GM23248 (cell line): ENCODE measurements around the gene SLC8A2. TPM values are rescaled to one million over a fixed set of nuclear protein-coding genes. Genes with fewer than 3 reads are reported as not detected.

Experiments used
- DNase-seq: peaks from one replicate; pipeline ENCODE4 v3.0.0-alpha.2; 2015
- H2AFZ ChIP-seq: fragments of 200-600 bp; sonication (generic); 2 replicates; pipeline ENCODE4 v1.6.1; 2016; ENCODE audit warnings: antibody characterized with exemption
- H3F3A ChIP-seq: fragments of 200-600 bp; sonication (generic); 2 replicates; pipeline ENCODE4 v1.6.1; 2016; ENCODE audit warnings: mild to moderate bottlenecking, antibody characterized with exemption, mixed run types; ENCODE audit not compliant: insufficient read depth
- H3K27ac ChIP-seq: fragments of 200-600 bp; sonication (generic); 2 replicates; pipeline ENCODE4 v1.5.1; 2016; ENCODE audit warnings: mild to moderate bottlenecking
- H3K27me3 ChIP-seq: fragments of 200-600 bp; sonication (generic); replicated peaks from 2 replicates; pipeline ENCODE4 v1.6.1; 2016; ENCODE audit warnings: mild to moderate bottlenecking; ENCODE audit not compliant: insufficient read depth
- H3K36me3 ChIP-seq: fragments of 200-600 bp; sonication (generic); 2 replicates; pipeline ENCODE4 v1.6.1; 2016; ENCODE audit warnings: low read depth, mild to moderate bottlenecking
- H3K4me1 ChIP-seq: fragments of 200-600 bp; sonication (generic); 2 replicates; pipeline ENCODE4 v1.6.1; 2016; ENCODE audit warnings: mild to moderate bottlenecking; ENCODE audit not compliant: insufficient read depth
- H3K4me2 ChIP-seq: fragments of 200-600 bp; sonication (generic); one replicate; pipeline ENCODE4 v1.6.1; 2016; ENCODE audit warnings: mild to moderate bottlenecking; ENCODE audit not compliant: unreplicated experiment
- H3K4me3 ChIP-seq: fragments of 200-600 bp; sonication (generic); 2 replicates; pipeline ENCODE4 v1.5.1; 2016; ENCODE audit warnings: mild to moderate bottlenecking
- H3K79me2 ChIP-seq: fragments of 200-600 bp; sonication (generic); 2 replicates; pipeline ENCODE4 v1.6.1; 2016; ENCODE audit warnings: mild to moderate bottlenecking; ENCODE audit not compliant: insufficient read depth
- H3K9ac ChIP-seq: fragments of 200-600 bp; sonication (generic); 2 replicates; pipeline ENCODE4 v1.6.1; 2016; ENCODE audit warnings: mild to moderate bottlenecking
- H3K9me2 ChIP-seq: fragments of 200-600 bp; sonication (generic); 2 replicates; pipeline ENCODE4 v1.6.1; 2016; ENCODE audit warnings: mixed run types, mild to moderate bottlenecking, moderate library complexity; ENCODE audit not compliant: insufficient read depth
- H3K9me3 ChIP-seq: fragments of 200-600 bp; sonication (generic); one replicate; pipeline ENCODE4 v1.6.1; 2017; ENCODE audit warnings: low read depth
- H4K20me1 ChIP-seq: fragments of 200-600 bp; sonication (generic); 2 replicates; pipeline ENCODE4 v1.6.0; 2016; ENCODE audit not compliant: insufficient read depth
- EZH2 ChIP-seq: fragments of 200-600 bp; sonication (generic); IDR thresholded peaks from 2 replicates; pipeline ENCODE4 v1.6.1; 2018; ENCODE audit warnings: antibody characterized with exemption, mild to moderate bottlenecking; ENCODE audit not compliant: insufficient read depth, poor library complexity, severe bottlenecking
- EZH2phosphoT487 ChIP-seq: fragments of 200-600 bp; sonication (generic); IDR thresholded peaks from 2 replicates; pipeline ENCODE4 v1.6.1; 2018; ENCODE audit warnings: antibody characterized with exemption, moderate library complexity, mild to moderate bottlenecking, low read depth; ENCODE audit not compliant: insufficient read depth
- WGBS, 2 experiments: methylation state at CpG; one replicate each; pipeline ENCODE4 v1.1.6; 2015 to 2017; ENCODE audit warnings: low lambda C conversion rate in 2 of 2, low coverage in 1 of 2; ENCODE audit errors: missing lambda C conversion rate in 2 of 2; 5-methylcytosine and 5-hydroxymethylcytosine counted together
- in situ Hi-C: fragments of 300-500 bp; cut with MboI; formaldehyde crosslinking; loops from 2 replicates; pipeline ENCODE4 v1.15.0; 2020
- polyA plus RNA-seq: library from polyadenylated mRNA; unstranded; fragments of >200 nt; fragmentation: Nextera tagmentation; extraction: Ambion mirVana; gene quantifications from 2 replicates; pipeline ENCODE4 v1.2.1, GENCODE V29; 2016
- total RNA-seq: library from RNA; depleted of rRNA; stranded (reverse); fragments of >200 nt; shearing (Covaris generic); gene quantifications from 2 replicates; pipeline ENCODE4 v1.2.3, GENCODE V29; 2014

Gene SLC8A2
- total and polyA plus RNA-seq, 2 experiments from 2014 or later, result not detected

GRCh38 chr19:47483800-47484690, 12.4 kb upstream of the SLC8A2 start, which contains the start of gene KPTN:
KPTN (minus strand) TSS chr19:47484219; CDS start chr19:47484160, 59 bp downstream.
- Histone ChIP-seq H3K36me3 (0 out of 2 replicates have a peak, but pooled peaks cover 6% of the 10 kb centered on the region), H3K9me2 (no peaks in the 10 kb centered on the region), H2AFZ (peak within 1 kb of the TSS; percentile 96), H3F3A (0 out of 2 replicates have a peak, but pooled peaks cover 7% of the 10 kb centered on the region), H3K79me2 (no peaks in the 10 kb centered on the region), H3K4me2 (peak within 1 kb of the TSS; percentile 96), H3K27ac (peak within 1 kb of the TSS; percentile 78), H3K9ac (peak within 1 kb of the TSS; percentile 95), H3K27me3 (no peaks in the 10 kb centered on the region), H3K4me1 (peaks cover 3% of the 10 kb centered on the region; the same call in 1 of the 2 replicates), H4K20me1 (no peaks in the 10 kb centered on the region), H3K9me3 (no peaks in the 10 kb centered on the region), H3K4me3 (peak within 1 kb of the TSS; percentile 92)
- TF ChIP-seq EZH2 (no peak), EZH2phosphoT487 (no peak)
- peak; percentile 95 for DNase-seq
- in situ Hi-C loops, result no loop called here
- 1 to 2% methylated on average over 40 to 55 of the region's 57 CpGs for WGBS, 2 experiments

- Histone ChIP-seq H3K27ac (no peak overlapping the region), H3K36me3 (0 out of 2 replicates have a peak, but pooled peaks cover 6% of the 10 kb centered on the region), H3F3A (0 out of 2 replicates have a peak, but pooled peaks cover 7% of the 10 kb centered on the region), H3K9me3 (no peaks in the 10 kb centered on the region), H3K4me2 (peak overlapping the region; percentile 96), H3K4me1 (peaks cover 3% of the 10 kb centered on the region; the same call in 1 of the 2 replicates), H3K4me3 (peak overlapping the region; percentile 92), H4K20me1 (no peaks in the 10 kb centered on the region), H3K9me2 (no peaks in the 10 kb centered on the region), H3K27me3 (no peaks in the 10 kb centered on the region), H2AFZ (peak overlapping the region; percentile 96), H3K79me2 (no peaks in the 10 kb centered on the region), H3K9ac (peak overlapping the region; percentile 95; the same call in 1 of the 2 replicates)
- no peak for DNase-seq
- TF ChIP-seq EZH2, result no peak
- TF ChIP-seq EZH2phosphoT487, result no peak
- in situ Hi-C loops, result no loop called here
- WGBS, 2 experiments, result 81 to 88% methylated on average over 15 of the region's 15 CpGs
These were observed 11.5 kb upstream of the SLC8A2 start for GRCh38 chr19:47483200-47483599.

GRCh38 chr19:47481460-47482052, 9.9 kb upstream of the SLC8A2 start:
- Histone ChIP-seq H3K4me1 (peaks cover 3% of the 10 kb centered on the region; the same call in 1 of the 2 replicates), H3K4me3 (no peak overlapping the region), H3K9me3 (no peaks in the 10 kb centered on the region), H3K36me3 (0 out of 2 replicates have a peak, but pooled peaks cover 6% of the 10 kb centered on the region), H3F3A (0 out of 2 replicates have a peak, but pooled peaks cover 7% of the 10 kb centered on the region), H3K9ac (no peak overlapping the region), H2AFZ (no peak overlapping the region), H3K27me3 (no peaks in the 10 kb centered on the region), H3K9me2 (no peaks in the 10 kb centered on the region), H3K79me2 (no peaks in the 10 kb centered on the region), H3K27ac (no peak overlapping the region), H3K4me2 (no peak overlapping the region), H4K20me1 (no peaks in the 10 kb centered on the region)
- in situ Hi-C loops, result no loop called here
- no peak for DNase-seq
- WGBS, 2 experiments, result 76 to 80% methylated on average over 4 of the region's 4 CpGs
- TF ChIP-seq EZH2phosphoT487 (no peak), EZH2 (no peak)

- Histone ChIP-seq H3F3A (0 out of 2 replicates have a peak, but pooled peaks cover 7% of the 10 kb centered on the region), H3K4me2 (no peak overlapping the region), H2AFZ (no peak overlapping the region), H3K27ac (no peak overlapping the region), H3K4me3 (no peak overlapping the region), H3K4me1 (peaks cover 3% of the 10 kb centered on the region; the same call in 1 of the 2 replicates), H3K9me3 (no peaks in the 10 kb centered on the region), H3K27me3 (no peaks in the 10 kb centered on the region), H3K9ac (no peak overlapping the region), H4K20me1 (no peaks in the 10 kb centered on the region), H3K36me3 (0 out of 2 replicates have a peak, but pooled peaks cover 6% of the 10 kb centered on the region), H3K79me2 (no peaks in the 10 kb centered on the region), H3K9me2 (no peaks in the 10 kb centered on the region)
- 74 to 79% methylated on average over 14 to 16 of the region's 16 CpGs for WGBS, 2 experiments
- in situ Hi-C loops, result no loop called here
- DNase-seq, result no peak
- TF ChIP-seq EZH2phosphoT487 (no peak), EZH2 (no peak)
These were observed 9.0 kb upstream of the SLC8A2 start for GRCh38 chr19:47480658-47481057.
